Lung (tissue), 12 donors: Measurements from ENCODE around the gene CDYL. TPM values are rescaled to one million over a fixed set of nuclear protein-coding genes. Genes with fewer than 3 reads are reported as not detected.
"Not testable (repeated sequence)": the region's sequence is repeated elsewhere in the genome, so short reads cannot be mapped to it uniquely, and the experiment has no call there.

Experiments
- ATAC-seq: fragments of 200-7000 bp; cut with Tn5 transposase; one replicate; pipeline ENCODE4 v1.9.1; 2020; ENCODE audit warnings: moderate number of reproducible peaks; ENCODE audit not compliant: insufficient read depth, low FRiP score
- DNase-seq, 3 donors: peaks; one replicate each; pipeline ENCODE4 v3.0.0-alpha.2; 2013 to 2017
- H3K27ac ChIP-seq, 2 donors: one replicate each; pipeline ENCODE4 v1.5.1; 2013; ENCODE audit warnings: mild to moderate bottlenecking in 2 of 2, moderate library complexity in 2 of 2, control low read depth in 1 of 2, inconsistent platforms in 1 of 2, low read depth in 1 of 2, low read length in 1 of 2
- H3K27me3 ChIP-seq, 3 donors: one replicate each; pipeline ENCODE4 v1.5.1; 2013; ENCODE audit warnings: low read length in 2 of 3; ENCODE audit not compliant: control insufficient read depth in 3 of 3, insufficient read depth in 3 of 3
- H3K36me3 ChIP-seq, 4 donors: one replicate each; pipeline ENCODE4 v1.5.1; 2013; ENCODE audit warnings: low read length in 4 of 4, mild to moderate bottlenecking in 1 of 4, moderate library complexity in 1 of 4; ENCODE audit not compliant: control insufficient read depth in 4 of 4, insufficient read depth in 4 of 4
- H3K4me1 ChIP-seq, 5 donors: one replicate each; pipeline ENCODE4 v1.5.1; 2013; ENCODE audit warnings: low read length in 5 of 5, mild to moderate bottlenecking in 2 of 5, moderate library complexity in 1 of 5; ENCODE audit not compliant: control insufficient read depth in 5 of 5, insufficient read depth in 5 of 5
- H3K4me3 ChIP-seq: one replicate; pipeline ENCODE4 v1.5.1; 2013; ENCODE audit warnings: mild to moderate bottlenecking, control low read depth, moderate library complexity
- H3K9ac ChIP-seq, 2 donors: one replicate each; pipeline ENCODE4 v1.5.1; 2013; ENCODE audit warnings: low read length in 2 of 2, control low read depth in 1 of 2; ENCODE audit not compliant: insufficient read depth in 1 of 2
- H3K9me3 ChIP-seq, 4 donors: one replicate each; pipeline ENCODE4 v1.5.1; 2013; ENCODE audit warnings: low read length in 3 of 4, mild to moderate bottlenecking in 1 of 4, moderate library complexity in 1 of 4; ENCODE audit not compliant: control insufficient read depth in 4 of 4, insufficient read depth in 3 of 4
- WGBS, 2 donors: extraction: QIAGEN DNeasy Blood & Tissue Kit; methylation state at CpG; one replicate each; pipeline ENCODE4 v1.1.7; 2013; 5-methylcytosine and 5-hydroxymethylcytosine counted together
- polyA plus RNA-seq, 2 donors: library from polyadenylated mRNA; stranded (reverse); fragments of 200-250 nt; gene quantifications; one replicate each; pipeline ENCODE4 v1.2.1, GENCODE V29; 2013
- total RNA-seq, 2 donors: library from RNA; depleted of rRNA in 1 of 2; stranded (reverse); fragments of >200 nt in 1 of 2; gene quantifications; one replicate each; pipeline ENCODE4 v1.2.1, GENCODE V29; 2014 to 2021
- TF ChIP-seq, protein P1 (sequence below): IDR thresholded peaks from 2 replicates; pipeline ENCODE4 v1.5.1; 2012; ENCODE audit warnings: mild to moderate bottlenecking; ENCODE audit errors: control extremely low read depth, extremely low read depth
- donor health status: control.
- donor health status: control.
- donor health status: Bipolar disorder and iron deficiency.
- donor health status: healthy.
- donor health status: DM: yes; HTN: yes; CAD: no.

CDYL gene
- total and polyA plus RNA-seq, 4 donors = 5.8 to 51.6 (median 20.9) TPM

DNA sequence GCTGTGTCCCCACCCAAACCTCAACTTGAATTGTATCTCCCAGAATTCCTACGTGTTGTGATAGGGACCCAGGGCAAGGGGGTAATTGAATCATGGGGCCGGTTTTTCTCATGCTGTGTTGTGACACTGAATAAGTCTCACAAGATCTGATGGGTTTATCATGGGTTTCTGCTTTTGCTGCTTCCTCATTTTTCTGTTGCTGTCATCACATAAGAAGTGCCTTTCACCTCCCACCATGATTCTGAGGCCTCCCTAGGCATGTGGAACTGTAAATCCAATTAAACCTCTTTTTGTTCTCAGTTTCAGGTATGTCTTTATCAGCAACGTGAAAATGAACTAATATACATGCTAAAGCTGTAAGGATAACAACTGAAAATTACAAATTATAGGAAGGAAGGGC, 88.3 kb downstream of the CDYL start:
- Histone ChIP-seq H3K27me3 (no peaks in the 10 kb centered on the region), H3K9ac (no peak overlapping the region), H3K36me3 (no peaks in the 10 kb centered on the region), H3K4me3 (no peak overlapping the region), H3K27ac (no peak overlapping the region), H3K9me3 (peaks cover 0 to 7% (median 1%) of the 10 kb centered on the region in 4 donors), H3K4me1 (no peaks in the 10 kb centered on the region)
- ATAC-seq = no peak
- WGBS, 2 donors = 74 to 84% methylated on average over 3 of the region's 3 CpGs
- no peak for DNase-seq
- TF ChIP-seq, protein P1, sequence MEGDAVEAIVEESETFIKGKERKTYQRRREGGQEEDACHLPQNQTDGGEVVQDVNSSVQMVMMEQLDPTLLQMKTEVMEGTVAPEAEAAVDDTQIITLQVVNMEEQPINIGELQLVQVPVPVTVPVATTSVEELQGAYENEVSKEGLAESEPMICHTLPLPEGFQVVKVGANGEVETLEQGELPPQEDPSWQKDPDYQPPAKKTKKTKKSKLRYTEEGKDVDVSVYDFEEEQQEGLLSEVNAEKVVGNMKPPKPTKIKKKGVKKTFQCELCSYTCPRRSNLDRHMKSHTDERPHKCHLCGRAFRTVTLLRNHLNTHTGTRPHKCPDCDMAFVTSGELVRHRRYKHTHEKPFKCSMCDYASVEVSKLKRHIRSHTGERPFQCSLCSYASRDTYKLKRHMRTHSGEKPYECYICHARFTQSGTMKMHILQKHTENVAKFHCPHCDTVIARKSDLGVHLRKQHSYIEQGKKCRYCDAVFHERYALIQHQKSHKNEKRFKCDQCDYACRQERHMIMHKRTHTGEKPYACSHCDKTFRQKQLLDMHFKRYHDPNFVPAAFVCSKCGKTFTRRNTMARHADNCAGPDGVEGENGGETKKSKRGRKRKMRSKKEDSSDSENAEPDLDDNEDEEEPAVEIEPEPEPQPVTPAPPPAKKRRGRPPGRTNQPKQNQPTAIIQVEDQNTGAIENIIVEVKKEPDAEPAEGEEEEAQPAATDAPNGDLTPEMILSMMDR = no peak

DNA sequence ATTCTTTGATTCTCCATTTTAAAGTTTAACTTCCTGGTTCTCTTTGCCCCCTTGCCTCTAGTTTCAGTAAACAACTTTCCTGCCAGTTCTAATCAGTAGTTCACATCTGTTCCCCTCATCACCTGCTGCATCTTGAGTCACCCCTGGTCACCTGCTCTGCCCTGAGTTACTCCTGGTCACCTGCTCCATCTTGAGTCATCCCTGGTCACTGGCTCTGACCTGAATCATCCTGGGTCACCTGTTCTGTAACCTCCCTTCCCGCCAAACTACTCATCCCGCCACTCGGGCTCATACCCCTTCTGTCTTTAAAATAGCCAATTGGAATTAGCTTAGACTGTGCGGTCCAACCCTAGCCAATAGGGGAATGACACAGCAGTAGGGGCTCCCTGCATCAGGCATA, 88.8 kb downstream of the CDYL start:
- H3K9ac ChIP-seq, H3K4me1 ChIP-seq, DNase-seq, H3K27me3 ChIP-seq, H3K9me3 ChIP-seq, H3K36me3 ChIP-seq, ATAC-seq, H3K4me3 ChIP-seq, H3K27ac ChIP-seq: not testable (repeated sequence)
- WGBS, 2 donors = 95 to 97% methylated on average over 4 of the region's 4 CpGs

DNA sequence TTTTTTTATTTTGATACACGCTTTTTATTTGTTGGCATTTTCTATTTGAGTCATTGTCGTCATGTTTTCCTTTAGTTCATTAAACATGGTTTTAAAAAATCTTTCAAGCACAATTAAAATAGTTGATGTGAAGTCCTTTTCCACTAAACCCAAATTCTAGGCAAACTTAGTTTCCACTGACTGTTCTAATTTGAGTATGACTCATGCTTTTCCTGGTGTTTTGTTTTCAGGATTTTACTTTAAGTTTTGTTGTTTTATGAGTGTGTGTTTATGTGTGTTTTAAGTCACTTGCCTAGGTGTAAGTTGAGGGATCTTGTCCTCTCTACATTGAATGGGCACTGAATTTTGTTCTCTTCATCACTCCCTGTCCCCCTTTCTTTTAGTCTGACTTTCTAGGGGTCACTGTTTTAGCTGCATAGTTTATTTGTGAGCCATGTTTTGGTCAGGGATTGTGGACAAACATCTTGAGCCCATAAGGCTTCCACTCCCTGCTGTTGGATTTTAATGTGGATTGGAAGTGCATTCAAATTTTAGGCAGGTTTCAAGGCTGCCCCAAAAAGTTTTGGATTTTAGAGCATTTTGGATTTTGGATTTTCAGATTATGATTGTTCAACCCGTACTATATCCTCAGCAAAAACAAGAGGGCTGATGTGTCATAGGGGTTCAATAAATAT, 94.8 kb downstream of the CDYL start:
- H3K4me3 ChIP-seq = no peak overlapping the region
- H3K27ac ChIP-seq = no peak overlapping the region
- ATAC-seq (no peak), DNase-seq (no peak)
- H3K4me1 ChIP-seq = peaks cover 0 to 2% (median 0%) of the 10 kb centered on the region in 5 donors
- 96 to 98% methylated on average over 3 of the region's 3 CpGs for WGBS, 2 donors
- H3K9me3 ChIP-seq = no peaks in the 10 kb centered on the region
- no peaks in the 10 kb centered on the region for H3K27me3 ChIP-seq
- H3K9ac ChIP-seq = no peak overlapping the region
- TF ChIP-seq, protein P1 = no peak
- no peaks in the 10 kb centered on the region for H3K36me3 ChIP-seq

DNA sequence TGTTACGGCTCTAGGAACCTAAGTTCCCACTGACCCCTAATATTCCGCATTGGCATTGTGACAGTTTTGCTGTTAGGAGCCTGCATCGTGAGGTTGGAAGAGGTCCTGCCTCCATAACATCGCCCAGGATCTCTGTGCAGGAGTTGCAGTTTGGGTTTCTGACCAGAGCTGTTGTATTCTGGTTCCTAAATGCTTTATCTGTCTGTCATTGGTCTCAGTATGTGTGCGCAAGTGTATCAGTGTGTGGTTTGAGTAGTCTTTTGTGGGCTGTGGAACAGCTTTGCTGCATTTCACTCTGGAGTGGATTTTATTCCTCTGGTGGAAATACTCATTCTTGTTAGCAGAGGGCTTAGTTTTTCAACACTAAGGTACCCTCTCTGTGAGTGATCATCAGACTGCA, 95.6 kb downstream of the CDYL start:
- TF ChIP-seq, protein P1 = no peak
- ATAC-seq (no peak), DNase-seq (no peak)
- Histone ChIP-seq H3K4me3 (no peak overlapping the region), H3K27ac (no peak overlapping the region), H3K27me3 (no peaks in the 10 kb centered on the region), H3K9ac (no peak overlapping the region), H3K9me3 (no peaks in the 10 kb centered on the region), H3K36me3 (no peaks in the 10 kb centered on the region), H3K4me1 (peaks cover 0 to 4% (median 0%) of the 10 kb centered on the region in 5 donors)
- 94 to 97% methylated on average over 5 of the region's 5 CpGs for WGBS, 2 donors
